Ectodermal cell (in vitro differentiated cells): ENCODE measurements around the gene HNRNPH3.
"Not testable (repeated sequence)": the region's sequence is repeated elsewhere in the genome, so short reads cannot be mapped to it uniquely, and the experiment has no call there.

Experiments
- H3K27ac ChIP-seq: 2 replicates; pipeline ENCODE4 v1.7.0; 2013; ENCODE audit warnings: mild to moderate bottlenecking, low read depth, low read length; ENCODE audit not compliant: insufficient read depth, poor library complexity, severe bottlenecking
- H3K27me3 ChIP-seq: 2 replicates; pipeline ENCODE4 v1.7.0; 2013; ENCODE audit warnings: mild to moderate bottlenecking, low read length; ENCODE audit not compliant: insufficient read depth, control insufficient read depth, poor library complexity, severe bottlenecking
- H3K36me3 ChIP-seq: one replicate; pipeline ENCODE4 v1.7.0; 2013; ENCODE audit warnings: low read length; ENCODE audit not compliant: control insufficient read depth, insufficient read depth
- H3K4me1 ChIP-seq: one replicate; pipeline ENCODE4 v1.7.0; 2013; ENCODE audit warnings: low read length; ENCODE audit not compliant: control insufficient read depth, insufficient read depth
- H3K4me3 ChIP-seq: 2 replicates; pipeline ENCODE4 v1.7.0; 2013; ENCODE audit warnings: low read depth, low read length, control low read depth; ENCODE audit not compliant: insufficient read depth
- H3K9me3 ChIP-seq: 2 replicates; pipeline ENCODE4 v1.7.0; 2013; ENCODE audit warnings: mild to moderate bottlenecking, low read length, moderate library complexity; ENCODE audit not compliant: control insufficient read depth
- WGBS, 2 experiments: methylation state at CpG; one replicate each; pipeline ENCODE4 v1.1.7; 2013; ENCODE audit warnings: missing lambda C conversion rate in 2 of 2; 5-methylcytosine and 5-hydroxymethylcytosine counted together

HNRNPH3 gene

GRCh38 chr10:68303849-68304412, 27.9 kb upstream of the HNRNPH3 start:
- no peaks in the 10 kb centered on the region for H3K36me3 ChIP-seq
- no peak overlapping the region for H3K4me3 ChIP-seq
- no peaks in the 10 kb centered on the region for H3K27me3 ChIP-seq
- 79 to 81% methylated on average over 6 of the region's 7 CpGs for WGBS, 2 experiments
- no peak overlapping the region for H3K27ac ChIP-seq
- H3K9me3 ChIP-seq = no peaks in the 10 kb centered on the region
- H3K4me1 ChIP-seq = no peaks in the 10 kb centered on the region

- no peak overlapping the region for H3K27ac ChIP-seq
- H3K4me1 ChIP-seq = no peaks in the 10 kb centered on the region
- H3K4me3 ChIP-seq = no peak overlapping the region
- no peaks in the 10 kb centered on the region for H3K27me3 ChIP-seq
- no peaks in the 10 kb centered on the region for H3K9me3 ChIP-seq
- H3K36me3 ChIP-seq = no peaks in the 10 kb centered on the region
- WGBS, 2 experiments = 0% methylated on average over 1 of the region's 1 CpG
Observed at GRCh38 chr10:68305854-68306253, 26.0 kb upstream of the HNRNPH3 start.

- H3K27me3 ChIP-seq = no peaks in the 10 kb centered on the region
- no peaks in the 10 kb centered on the region for H3K36me3 ChIP-seq
- no peak overlapping the region for H3K27ac ChIP-seq
- no peaks in the 10 kb centered on the region for H3K4me1 ChIP-seq
- H3K9me3 ChIP-seq = no peaks in the 10 kb centered on the region
- H3K4me3 ChIP-seq = no peak overlapping the region
Observed at GRCh38 chr10:68310531-68310930, 21.3 kb upstream of the HNRNPH3 start.

GRCh38 chr10:68314930-68315329, 16.9 kb upstream of the HNRNPH3 start:
- H3K36me3 ChIP-seq, H3K4me1 ChIP-seq, H3K27ac ChIP-seq, H3K27me3 ChIP-seq, H3K9me3 ChIP-seq, H3K4me3 ChIP-seq: not testable (repeated sequence)
- WGBS, 2 experiments = 93 to 94% methylated on average over 6 of the region's 6 CpGs

- H3K36me3 ChIP-seq = no peaks in the 10 kb centered on the region
- H3K27me3 ChIP-seq = no peaks in the 10 kb centered on the region
- 100% methylated on average over 1 of the region's 1 CpG for WGBS, 2 experiments
- H3K9me3 ChIP-seq = no peaks in the 10 kb centered on the region
- no peak overlapping the region for H3K27ac ChIP-seq
- H3K4me1 ChIP-seq = no peaks in the 10 kb centered on the region
- no peak overlapping the region for H3K4me3 ChIP-seq
Observed at GRCh38 chr10:68315582-68315981, 16.3 kb upstream of the HNRNPH3 start.

- no peaks in the 10 kb centered on the region for H3K27me3 ChIP-seq
- WGBS, 2 experiments = 84 to 97% methylated on average over 1 of the region's 1 CpG
Observed at GRCh38 chr10:68318331-68319059, 13.4 kb upstream of the HNRNPH3 start.

GRCh38 chr10:68324396-68324795, 7.5 kb upstream of the HNRNPH3 start:
- not testable (repeated sequence) for H3K27ac ChIP-seq, H3K27me3 ChIP-seq, H3K36me3 ChIP-seq, H3K4me3 ChIP-seq, H3K9me3 ChIP-seq
- peaks cover 10% of the 10 kb centered on the region for H3K4me1 ChIP-seq
- WGBS, 2 experiments = 90 to 92% methylated on average over 4 of the region's 4 CpGs

More at GRCh38 chr10:68318331-68319059, 13.4 kb upstream of the HNRNPH3 start:
- H3K4me1 ChIP-seq = no peaks in the 10 kb centered on the region
- H3K36me3 ChIP-seq = no peaks in the 10 kb centered on the region
- no peak overlapping the region for H3K27ac ChIP-seq
- no peaks in the 10 kb centered on the region for H3K9me3 ChIP-seq
- H3K4me3 ChIP-seq = no peak overlapping the region

- Histone ChIP-seq H3K4me3 (no peak overlapping the region), H3K4me1 (peaks cover 21% of the 10 kb centered on the region), H3K27ac (peak overlapping the region; percentile 87), H3K9me3 (no peaks in the 10 kb centered on the region), H3K27me3 (no peaks in the 10 kb centered on the region), H3K36me3 (no peaks in the 10 kb centered on the region)
- WGBS, 2 experiments = 25 to 45% methylated on average over 4 of the region's 4 CpGs
Observed at GRCh38 chr10:68327889-68328786, 3.7 kb upstream of the HNRNPH3 start.

- H3K36me3 ChIP-seq = no peaks in the 10 kb centered on the region
- no peaks in the 10 kb centered on the region for H3K27me3 ChIP-seq
- no peak overlapping the region for H3K27ac ChIP-seq
- peaks cover 21% of the 10 kb centered on the region for H3K4me1 ChIP-seq
- H3K9me3 ChIP-seq = no peaks in the 10 kb centered on the region
- no peak overlapping the region for H3K4me3 ChIP-seq
- 83 to 100% methylated on average over 1 of the region's 1 CpG for WGBS, 2 experiments
Observed at GRCh38 chr10:68329506-68329861, 2.4 kb upstream of the HNRNPH3 start.

- H3K9me3 ChIP-seq = no peaks in the 10 kb centered on the region
- H3K36me3 ChIP-seq = no peaks in the 10 kb centered on the region
- 56 to 58% methylated on average over 29 of the region's 29 CpGs for WGBS, 2 experiments
- H3K4me3 ChIP-seq = peak overlapping the region; percentile 86
- no peaks in the 10 kb centered on the region for H3K27me3 ChIP-seq
- H3K4me1 ChIP-seq = peaks cover 27% of the 10 kb centered on the region
- H3K27ac ChIP-seq = peak overlapping the region; percentile 98
Observed at GRCh38 chr10:68330852-68331454, 911 bp upstream of the HNRNPH3 start.
